Astrocyte of the hippocampus (primary cell): ENCODE results near the gene ATXN10.
"Not testable (repeated sequence)": the region's sequence is repeated elsewhere in the genome, so short reads cannot be mapped to it uniquely, and the experiment has no call there.

Experiments
- DNase-seq: peaks from one replicate; pipeline ENCODE4 v3.0.0; 2011; ENCODE audit warnings: low read depth, low spot score

The ATXN10 gene

GRCh38 chr22:45678961-45679912, 7.6 kb downstream of the ATXN10 start:
- DNase-seq = peak; percentile 62

DNA sequence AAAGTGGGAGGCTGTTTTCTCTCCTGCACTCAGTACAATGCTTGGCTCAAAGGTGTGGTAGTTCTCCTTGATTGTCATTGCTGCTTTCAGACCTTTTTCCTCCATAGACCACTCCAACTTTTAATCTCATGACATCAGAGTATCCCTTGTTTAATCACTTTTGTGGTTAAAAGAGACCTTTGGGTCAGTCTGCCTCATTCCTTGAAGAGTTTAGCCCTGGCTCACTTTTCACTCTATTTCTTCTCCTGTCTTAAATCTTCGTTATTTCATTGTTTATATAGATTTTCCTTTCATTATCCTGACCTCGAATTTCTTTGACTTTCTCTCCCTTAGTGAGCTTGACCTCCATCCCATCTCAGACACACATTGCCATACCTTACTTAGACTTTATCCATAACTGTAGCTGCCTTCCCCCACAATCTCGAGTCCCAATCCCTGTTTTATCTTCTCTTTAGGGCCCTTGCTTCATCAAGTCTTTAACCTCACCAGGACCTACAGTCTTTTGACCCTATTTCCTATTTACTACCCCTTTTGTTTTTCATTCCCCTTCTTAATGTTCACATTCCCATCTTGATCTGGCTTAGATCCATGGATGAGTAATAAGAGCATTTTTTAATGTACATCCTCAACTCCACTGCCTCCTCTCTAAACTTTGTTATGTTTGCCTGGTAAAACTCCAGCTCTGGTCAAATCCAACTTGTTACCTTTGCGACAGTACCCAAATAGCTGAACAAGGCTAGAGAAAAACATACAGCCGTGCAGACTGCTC, 9.5 kb downstream of the ATXN10 start:
- peak; percentile 63 for DNase-seq

GRCh38 chr22:45682064-45682463, 10.4 kb downstream of the ATXN10 start:
- no peak for DNase-seq

DNA sequence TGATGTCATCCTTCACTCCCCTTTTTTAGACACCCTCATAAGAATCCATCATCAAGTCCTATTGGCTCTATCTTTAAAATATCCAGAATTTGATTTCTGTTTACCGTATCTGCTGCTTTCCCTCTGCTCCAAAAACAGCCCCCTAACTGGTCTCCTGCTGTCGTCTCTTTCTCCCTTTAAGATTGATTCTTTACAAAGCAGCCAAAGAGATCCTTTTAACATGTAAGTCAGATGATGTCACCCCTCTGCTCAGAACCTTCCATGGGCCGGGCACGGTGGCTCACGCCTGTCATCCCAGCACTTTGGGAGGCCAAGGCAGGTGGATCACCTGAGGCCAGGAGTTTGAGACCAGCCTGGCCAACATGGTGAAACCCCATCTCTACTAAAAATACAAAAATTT, 11.1 kb downstream of the ATXN10 start:
- DNase-seq = not testable (repeated sequence)

DNA sequence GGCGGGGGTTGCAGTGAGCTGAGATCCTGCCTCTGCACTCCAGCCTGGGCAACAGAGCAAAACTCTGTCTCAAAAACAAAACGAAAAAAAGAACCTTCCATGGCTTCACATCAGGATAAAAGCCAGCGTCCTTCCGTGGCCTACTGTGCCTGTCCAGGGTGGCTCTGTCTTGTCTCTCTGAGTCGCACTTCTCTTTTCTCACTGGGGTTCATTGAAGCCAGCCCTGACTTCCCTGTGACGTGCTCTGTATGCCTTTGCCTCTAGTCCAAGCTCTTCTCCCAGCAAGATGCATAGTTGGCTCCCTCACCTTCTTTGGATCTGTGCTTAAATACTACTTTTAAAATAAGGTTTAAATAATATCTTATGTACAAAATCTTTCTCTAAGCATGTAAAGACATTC, 11.6 kb downstream of the ATXN10 start:
- no peak for DNase-seq

GRCh38 chr22:45683680-45684079, 12.0 kb downstream of the ATXN10 start:
- no peak for DNase-seq

GRCh38 chr22:45684169-45684568, 12.5 kb downstream of the ATXN10 start:
- peak; percentile 38 for DNase-seq

- DNase-seq = no peak
Measured at GRCh38 chr22:45684752-45685574, 13.3 kb downstream of the ATXN10 start.

- DNase-seq = no peak
Measured at GRCh38 chr22:45686004-45686403, 14.4 kb downstream of the ATXN10 start.

DNA sequence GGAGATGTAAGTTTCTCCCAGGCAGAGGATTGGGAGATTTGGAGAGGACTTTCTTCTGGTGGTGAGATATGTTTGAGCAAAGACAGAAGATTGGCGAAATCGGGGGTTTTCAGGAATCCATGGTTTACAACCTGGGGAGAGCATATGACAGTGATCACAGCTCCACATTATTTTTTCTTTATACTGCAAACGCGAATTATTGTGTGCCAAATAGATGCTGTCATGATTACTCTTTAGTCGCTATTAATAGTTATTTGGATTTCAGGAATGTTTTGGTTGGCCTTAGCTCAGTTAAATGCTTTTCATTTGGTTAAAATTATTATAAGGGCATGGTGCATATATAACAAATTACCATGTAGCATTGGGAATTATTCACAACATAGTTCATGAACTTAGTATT, 15.2 kb downstream of the ATXN10 start:
- no peak for DNase-seq

DNA sequence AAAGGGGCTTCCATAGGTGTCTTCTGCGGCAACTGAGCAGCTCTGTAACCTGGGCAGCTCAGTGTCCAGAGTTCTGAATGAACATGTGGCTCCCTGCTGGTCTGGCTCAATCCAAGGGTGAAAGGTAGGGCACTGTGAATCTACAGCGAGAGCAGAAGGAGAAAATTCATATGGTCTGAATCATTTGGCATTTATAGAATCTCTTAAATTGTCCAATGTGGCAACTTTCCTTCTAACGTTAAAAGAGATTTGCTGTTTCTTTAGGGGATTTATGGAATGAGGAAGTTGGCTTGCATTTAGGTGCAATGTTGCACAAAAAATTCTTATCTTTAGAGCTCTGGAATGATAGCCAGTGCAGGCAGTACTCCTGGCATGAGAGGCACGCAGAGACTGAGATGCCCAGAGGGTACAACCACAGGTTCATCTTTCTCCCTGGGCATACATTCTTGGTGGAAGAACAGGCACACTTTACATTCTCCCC, 17.0 kb downstream of the ATXN10 start:
- DNase-seq = peak; percentile 86

DNA sequence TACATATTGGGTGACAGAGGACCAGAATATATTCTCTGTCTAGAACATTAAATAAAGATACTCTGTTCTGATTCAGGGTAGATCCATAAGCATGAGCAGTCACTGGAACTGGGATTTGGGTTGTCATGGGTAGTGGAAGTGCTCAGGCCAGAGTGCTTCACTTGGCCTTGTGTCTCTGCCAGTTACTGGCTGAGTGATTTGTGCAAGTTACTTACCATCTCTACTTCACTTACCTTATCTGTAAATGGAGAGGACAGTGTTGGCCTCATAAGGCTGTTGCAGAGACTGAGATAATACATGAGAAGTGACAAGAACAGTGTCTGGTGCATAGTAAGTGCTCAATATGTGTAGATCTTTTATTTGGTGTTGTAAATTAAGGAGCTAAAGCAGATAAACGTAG, 17.6 kb downstream of the ATXN10 start:
- DNase-seq = no peak

DNA sequence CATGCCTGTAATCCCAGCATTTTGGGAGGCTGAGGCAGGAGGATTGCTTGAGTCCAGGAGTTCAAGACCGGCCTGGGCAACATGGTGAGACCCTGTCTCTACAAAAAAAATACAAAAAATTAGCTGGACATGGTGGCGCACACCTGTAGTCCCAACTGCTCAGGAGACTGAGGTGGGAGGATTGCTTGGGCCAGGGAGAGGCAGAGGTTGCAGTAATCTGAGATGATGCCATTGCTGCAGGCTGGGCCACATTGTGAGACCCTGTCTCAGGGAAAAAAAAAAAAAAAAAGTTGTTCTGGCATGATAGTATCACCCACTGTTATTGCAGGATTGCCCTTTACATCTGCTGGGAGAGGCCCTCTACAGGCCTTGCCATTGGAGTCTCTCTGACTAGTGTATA, 18.4 kb downstream of the ATXN10 start:
- no peak for DNase-seq

DNA sequence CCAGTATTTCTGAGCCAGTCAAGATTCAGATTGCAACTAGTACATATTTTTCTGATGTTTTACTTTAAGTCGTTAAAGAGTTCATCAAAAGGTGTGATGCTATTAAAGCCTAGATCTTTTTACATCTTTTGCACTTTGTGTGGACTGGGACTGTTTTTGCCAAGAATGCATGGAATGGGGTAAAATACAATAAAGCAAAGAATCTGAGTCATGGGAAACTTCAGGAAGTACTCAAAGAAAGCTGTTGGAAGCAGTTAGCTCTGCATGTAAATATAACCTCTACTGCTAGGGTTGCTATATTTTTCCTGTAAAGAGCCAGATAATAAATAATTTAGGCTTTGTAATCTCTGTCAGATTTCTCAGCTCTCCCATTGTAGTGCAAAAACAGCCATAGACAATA, 20.9 kb downstream of the ATXN10 start:
- peak; percentile 77 for DNase-seq

- DNase-seq = no peak
Measured at GRCh38 chr22:45693835-45694234, 22.2 kb downstream of the ATXN10 start.

DNA sequence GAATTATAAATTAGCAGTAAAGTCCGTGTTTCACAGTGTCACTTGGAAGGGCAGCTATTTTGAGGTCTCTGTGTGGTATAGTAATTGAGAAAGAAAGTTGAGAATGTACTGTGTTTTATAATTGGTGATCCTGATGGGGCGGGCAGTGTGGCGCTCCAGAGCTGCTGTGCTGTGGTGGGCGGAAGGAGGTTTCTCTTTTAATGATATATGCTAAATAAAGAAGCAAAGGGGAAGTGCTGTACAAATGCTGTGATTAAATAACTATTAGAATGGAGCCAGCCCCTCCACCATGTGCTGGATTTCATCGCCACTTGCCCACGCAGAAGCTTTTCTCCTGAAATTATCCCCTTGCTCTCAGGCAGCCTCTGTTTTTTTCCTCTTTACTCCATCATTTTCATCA, 24.6 kb downstream of the ATXN10 start:
- DNase-seq = no peak

GRCh38 chr22:45698094-45698493, 26.5 kb downstream of the ATXN10 start:
- DNase-seq = no peak

DNA sequence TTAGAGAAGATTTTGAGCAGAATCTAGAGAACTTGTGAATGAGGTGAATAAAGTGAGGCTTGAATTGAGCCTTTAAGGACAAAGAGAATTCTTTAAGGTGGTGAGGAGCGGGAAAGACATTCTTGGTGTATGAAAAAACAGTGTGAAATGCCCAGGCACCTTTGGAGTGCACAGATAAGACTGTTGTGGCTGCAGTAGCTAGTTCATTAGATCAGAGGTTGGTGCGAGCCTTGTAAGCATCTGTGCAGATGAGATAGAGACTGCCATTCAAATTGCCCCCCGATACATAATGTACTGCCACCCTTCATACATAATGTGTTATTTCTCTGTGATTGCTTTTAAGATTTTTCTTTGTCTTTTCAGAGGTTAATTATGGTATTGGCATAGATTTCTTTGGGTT, 31.3 kb downstream of the ATXN10 start:
- no peak for DNase-seq

GRCh38 chr22:45703758-45704157, 32.1 kb downstream of the ATXN10 start:
- DNase-seq = no peak

GRCh38 chr22:45704648-45705047, 33.0 kb downstream of the ATXN10 start:
- no peak for DNase-seq

GRCh38 chr22:45707605-45708004, 36.0 kb downstream of the ATXN10 start:
- DNase-seq = no peak

GRCh38 chr22:45708145-45708544, 36.5 kb downstream of the ATXN10 start:
- no peak for DNase-seq
